HFFc6 (cell line): ENCODE results near the gene PSME4. TPM values are rescaled to one million over a fixed set of nuclear protein-coding genes. Genes with fewer than 3 reads are reported as not detected.

Source experiments
- DNase-seq: peaks from one replicate; pipeline ENCODE4 v3.0.0-alpha.2; 2018
- H3K27ac Mint-ChIP-seq: 2 replicates; pipeline ENCODE4 v1.8.0; 2020; ENCODE audit warnings: mild to moderate bottlenecking, mixed read lengths
- H3K27me3 Mint-ChIP-seq: 2 replicates; pipeline ENCODE4 v1.8.0; 2021; ENCODE audit warnings: mild to moderate bottlenecking, moderate library complexity, mixed read lengths; ENCODE audit not compliant: insufficient read depth
- H3K36me3 Mint-ChIP-seq: 2 replicates; pipeline ENCODE4 v1.8.0; 2021; ENCODE audit warnings: low read depth, mixed read lengths
- H3K4me1 Mint-ChIP-seq: 2 replicates; pipeline ENCODE4 v1.8.0; 2020; ENCODE audit warnings: low read depth, mixed read lengths
- H3K4me3 Mint-ChIP-seq: 2 replicates; pipeline ENCODE4 v1.8.0; 2020; ENCODE audit warnings: mild to moderate bottlenecking, moderate library complexity, mixed read lengths
- H3K9me3 Mint-ChIP-seq: 2 replicates; pipeline ENCODE4 v1.8.0; 2020; ENCODE audit warnings: mild to moderate bottlenecking, mixed read lengths
- CTCF ChIP-seq: fragments of 200-600 bp; sonication (generic); IDR thresholded peaks from 2 replicates; pipeline ENCODE4 v1.5.0; 2021; ENCODE audit warnings: antibody characterized with exemption, mild to moderate bottlenecking
- total RNA-seq, 6 experiments: library from RNA; stranded (reverse); fragmentation: NEBNext Ultra II Directional; extraction: Animal tissue kit (Norgen Biotek cat#: 25700); gene quantifications; 2 replicates in 1 of 6; 3 replicates in 5 of 6; pipeline ENCODE4 v1.2.3, GENCODE V29; 2021

PSME4 gene
- total RNA-seq, 6 experiments from 2014 or later: 64.6 to 88.0 (median 75.3) TPM

GRCh38 chr2:53913721-53914120, 57.1 kb downstream of the PSME4 start:
- peaks cover 27% of the 10 kb centered on the region for H3K4me1 Mint-ChIP-seq
- H3K4me3 Mint-ChIP-seq: no peak overlapping the region
- peaks cover 25% of the 10 kb centered on the region for H3K36me3 Mint-ChIP-seq
- no peaks in the 10 kb centered on the region for H3K9me3 Mint-ChIP-seq
- H3K27ac Mint-ChIP-seq: peak overlapping the region; percentile 46
- DNase-seq: peak; percentile 25
- TF ChIP-seq CTCF: no peak
- no peaks in the 10 kb centered on the region for H3K27me3 Mint-ChIP-seq

GRCh38 chr2:53911434-53912189, 59.2 kb downstream of the PSME4 start:
- no peaks in the 10 kb centered on the region for H3K27me3 Mint-ChIP-seq
- H3K4me1 Mint-ChIP-seq: peaks cover 27% of the 10 kb centered on the region
- peaks cover 39% of the 10 kb centered on the region for H3K36me3 Mint-ChIP-seq
- H3K9me3 Mint-ChIP-seq: no peaks in the 10 kb centered on the region
- no peak for DNase-seq
- TF ChIP-seq CTCF: no peak
- no peak overlapping the region for H3K4me3 Mint-ChIP-seq
- H3K27ac Mint-ChIP-seq: no peak overlapping the region

GRCh38 chr2:53907582-53907981, 63.2 kb downstream of the PSME4 start:
- no peaks in the 10 kb centered on the region for H3K9me3 Mint-ChIP-seq

GRCh38 chr2:53905396-53905795, 65.4 kb downstream of the PSME4 start:
- Mint-ChIP-seq H3K27me3 (no peaks in the 10 kb centered on the region), H3K4me1 (no peaks in the 10 kb centered on the region), H3K27ac (no peak overlapping the region), H3K4me3 (no peak overlapping the region), H3K36me3 (peaks cover 35% of the 10 kb centered on the region), H3K9me3 (no peaks in the 10 kb centered on the region)
- no peak for DNase-seq
- TF ChIP-seq CTCF: no peak

More at GRCh38 chr2:53907582-53907981, 63.2 kb downstream of the PSME4 start:
- no peak overlapping the region for H3K4me3 Mint-ChIP-seq
- H3K36me3 Mint-ChIP-seq: peaks cover 37% of the 10 kb centered on the region
- H3K27me3 Mint-ChIP-seq: no peaks in the 10 kb centered on the region
- no peak for TF ChIP-seq CTCF
- peaks cover 11% of the 10 kb centered on the region; the same call in 1 of the 2 replicates for H3K4me1 Mint-ChIP-seq
- no peak for DNase-seq
- H3K27ac Mint-ChIP-seq: peak overlapping the region; percentile 32

GRCh38 chr2:53903011-53903410, 67.8 kb downstream of the PSME4 start:
- Mint-ChIP-seq H3K27me3 (no peaks in the 10 kb centered on the region), H3K4me1 (peaks cover 3% of the 10 kb centered on the region), H3K36me3 (peaks cover 42% of the 10 kb centered on the region), H3K27ac (no peak overlapping the region), H3K9me3 (no peaks in the 10 kb centered on the region), H3K4me3 (no peak overlapping the region)
- no peak for TF ChIP-seq CTCF
- no peak for DNase-seq
